ENCODE results near the gene SNRPE.
A peak's percentile ranks its signal among the peaks of the same experiment; 100 is the strongest.

DNA sequence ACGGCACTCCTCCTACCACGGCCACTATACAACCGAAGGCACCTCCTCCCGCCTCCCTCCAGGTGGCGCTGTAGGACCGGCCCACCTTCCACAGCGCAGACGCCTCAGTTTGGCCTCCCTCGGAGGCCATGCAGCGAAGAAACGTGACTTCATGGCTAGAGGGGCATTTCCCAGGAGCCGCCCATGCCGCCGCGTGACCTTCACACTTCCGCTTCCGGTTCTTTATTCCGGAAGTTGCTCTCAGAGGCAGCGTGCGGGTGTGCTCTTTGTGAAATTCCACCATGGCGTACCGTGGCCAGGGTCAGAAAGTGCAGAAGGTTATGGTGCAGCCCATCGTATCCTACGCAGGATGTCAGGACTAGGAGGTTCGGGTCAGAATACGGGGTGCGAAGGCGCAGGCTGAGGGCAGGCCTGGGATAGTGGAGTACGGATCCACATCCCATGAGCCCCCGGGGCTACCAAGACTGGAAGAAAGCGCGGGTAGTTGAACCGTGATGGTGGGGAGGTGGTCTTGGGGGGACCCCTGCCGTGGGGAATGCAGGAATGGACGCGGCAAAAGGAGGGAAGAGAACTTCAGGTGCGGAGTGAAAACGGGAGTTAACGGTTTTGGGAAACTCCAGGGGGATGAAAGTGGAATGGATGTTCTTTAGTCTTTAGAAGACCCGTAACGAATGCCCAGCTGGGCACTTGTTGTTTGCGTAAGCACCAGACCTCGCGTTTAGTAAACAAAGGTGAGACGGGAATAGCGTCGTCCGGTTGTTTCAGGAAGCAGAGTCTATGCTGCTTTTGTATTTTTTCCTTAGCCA is at the start of gene SNRPE:
- TF ChIP-seq, protein P1, sequence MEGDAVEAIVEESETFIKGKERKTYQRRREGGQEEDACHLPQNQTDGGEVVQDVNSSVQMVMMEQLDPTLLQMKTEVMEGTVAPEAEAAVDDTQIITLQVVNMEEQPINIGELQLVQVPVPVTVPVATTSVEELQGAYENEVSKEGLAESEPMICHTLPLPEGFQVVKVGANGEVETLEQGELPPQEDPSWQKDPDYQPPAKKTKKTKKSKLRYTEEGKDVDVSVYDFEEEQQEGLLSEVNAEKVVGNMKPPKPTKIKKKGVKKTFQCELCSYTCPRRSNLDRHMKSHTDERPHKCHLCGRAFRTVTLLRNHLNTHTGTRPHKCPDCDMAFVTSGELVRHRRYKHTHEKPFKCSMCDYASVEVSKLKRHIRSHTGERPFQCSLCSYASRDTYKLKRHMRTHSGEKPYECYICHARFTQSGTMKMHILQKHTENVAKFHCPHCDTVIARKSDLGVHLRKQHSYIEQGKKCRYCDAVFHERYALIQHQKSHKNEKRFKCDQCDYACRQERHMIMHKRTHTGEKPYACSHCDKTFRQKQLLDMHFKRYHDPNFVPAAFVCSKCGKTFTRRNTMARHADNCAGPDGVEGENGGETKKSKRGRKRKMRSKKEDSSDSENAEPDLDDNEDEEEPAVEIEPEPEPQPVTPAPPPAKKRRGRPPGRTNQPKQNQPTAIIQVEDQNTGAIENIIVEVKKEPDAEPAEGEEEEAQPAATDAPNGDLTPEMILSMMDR (conservative IDR thresholded peaks at IDR 0.05 in 1 of 2, IDR thresholded peaks at IDR 0.05 in 1 of 2; ENCODE audit: extremely low read depth in 1 of 2, insufficient read depth in 1 of 2, low read depth in 1 of 2, low read length in 2 of 2), result peak; percentile 80 to 94
- TF ChIP-seq EZH2 (IDR thresholded peaks at IDR 0.05; ENCODE audit: borderline replicate concordance, low read length), result no peak

Measured in mammary epithelial cell (primary cell).